Measurements from ENCODE around the gene RFC2. TPM values are rescaled to one million over a fixed set of nuclear protein-coding genes. Genes with fewer than 3 reads are reported as not detected.

The RFC2 gene
- total RNA-seq, 2 donors from 2014 or later: 6.0 to 8.5 TPM

DNA sequence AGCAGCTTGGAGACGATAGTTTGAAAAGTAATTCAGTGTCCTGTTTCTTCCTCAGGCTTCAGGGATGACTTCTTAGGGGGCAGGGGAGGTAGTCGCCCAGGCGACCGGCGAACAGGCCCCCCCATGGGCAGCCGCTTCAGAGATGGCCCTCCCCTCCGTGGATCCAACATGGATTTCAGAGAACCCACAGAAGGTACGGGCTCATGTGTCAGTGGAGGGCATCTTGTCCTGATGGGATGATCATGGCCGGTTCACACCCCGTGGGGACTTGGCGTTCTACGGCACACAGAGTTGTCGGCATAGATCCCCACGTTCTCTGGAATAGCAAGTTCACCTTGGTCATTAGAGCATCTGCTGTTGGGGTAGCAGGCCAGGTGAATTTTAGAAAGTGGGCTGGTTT, 59.5 kb downstream of the RFC2 start:
- H3K27me3 ChIP-seq: no peaks in the 10 kb centered on the region
- no peaks in the 10 kb centered on the region for H3K4me1 ChIP-seq
- peaks cover 60% of the 10 kb centered on the region for H3K36me3 ChIP-seq
- no peak overlapping the region for H3K27ac ChIP-seq
- no peak for DNase-seq (ENCODE audit: low spot score)
- H3K4me3 ChIP-seq: no peak overlapping the region
- TF ChIP-seq, protein P1, sequence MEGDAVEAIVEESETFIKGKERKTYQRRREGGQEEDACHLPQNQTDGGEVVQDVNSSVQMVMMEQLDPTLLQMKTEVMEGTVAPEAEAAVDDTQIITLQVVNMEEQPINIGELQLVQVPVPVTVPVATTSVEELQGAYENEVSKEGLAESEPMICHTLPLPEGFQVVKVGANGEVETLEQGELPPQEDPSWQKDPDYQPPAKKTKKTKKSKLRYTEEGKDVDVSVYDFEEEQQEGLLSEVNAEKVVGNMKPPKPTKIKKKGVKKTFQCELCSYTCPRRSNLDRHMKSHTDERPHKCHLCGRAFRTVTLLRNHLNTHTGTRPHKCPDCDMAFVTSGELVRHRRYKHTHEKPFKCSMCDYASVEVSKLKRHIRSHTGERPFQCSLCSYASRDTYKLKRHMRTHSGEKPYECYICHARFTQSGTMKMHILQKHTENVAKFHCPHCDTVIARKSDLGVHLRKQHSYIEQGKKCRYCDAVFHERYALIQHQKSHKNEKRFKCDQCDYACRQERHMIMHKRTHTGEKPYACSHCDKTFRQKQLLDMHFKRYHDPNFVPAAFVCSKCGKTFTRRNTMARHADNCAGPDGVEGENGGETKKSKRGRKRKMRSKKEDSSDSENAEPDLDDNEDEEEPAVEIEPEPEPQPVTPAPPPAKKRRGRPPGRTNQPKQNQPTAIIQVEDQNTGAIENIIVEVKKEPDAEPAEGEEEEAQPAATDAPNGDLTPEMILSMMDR (IDR thresholded peaks at IDR 0.05): no peak
- H3K9me3 ChIP-seq: no peaks in the 10 kb centered on the region

DNA sequence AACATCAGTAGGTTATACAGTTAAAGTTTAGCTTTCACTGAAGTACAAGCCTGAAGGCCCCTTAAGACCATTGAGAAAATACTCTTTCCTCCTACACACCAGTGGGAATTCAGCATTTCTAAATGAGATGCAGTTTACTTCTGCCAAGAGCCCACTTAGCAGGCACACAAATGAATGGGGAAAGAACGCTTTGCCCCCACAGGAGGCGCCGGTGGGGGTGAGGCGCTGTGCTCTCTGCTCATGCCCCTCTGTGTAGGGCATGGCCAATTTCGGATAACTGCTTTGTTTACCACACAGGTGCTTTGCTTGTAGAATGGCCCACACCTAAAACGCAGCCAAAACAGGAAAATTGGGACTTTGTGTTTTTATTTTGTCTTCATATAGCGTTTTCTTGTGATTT, 60.3 kb downstream of the RFC2 start:
- no peak for DNase-seq (ENCODE audit: low spot score)
- Histone ChIP-seq H3K4me3 (no peak overlapping the region), H3K36me3 (peaks cover 68% of the 10 kb centered on the region), H3K4me1 (peaks cover 0 to 2% of the 10 kb centered on the region in 2 donors), H3K27ac (no peak overlapping the region), H3K9me3 (no peaks in the 10 kb centered on the region), H3K27me3 (no peaks in the 10 kb centered on the region)
- TF ChIP-seq, protein P1 (IDR thresholded peaks at IDR 0.05): no peak

DNA sequence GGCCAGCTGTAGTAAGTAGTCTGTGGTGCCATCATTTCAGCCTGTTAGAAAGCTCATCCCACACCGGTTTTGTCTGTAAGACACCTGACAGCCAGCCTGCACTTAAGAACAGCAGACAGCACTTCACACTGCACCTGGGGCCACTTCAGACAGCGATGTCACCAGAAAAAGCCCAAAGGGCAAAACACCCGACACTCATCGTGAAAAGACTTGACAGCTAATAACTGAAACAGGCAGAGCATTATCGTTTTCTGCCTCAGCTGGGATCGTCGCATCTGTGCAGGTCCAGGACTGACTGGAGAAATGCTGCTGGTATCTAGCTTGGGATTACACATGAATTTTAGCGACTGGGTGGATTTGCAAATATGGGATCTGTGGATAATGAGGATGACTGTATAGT, 61.1 kb downstream of the RFC2 start:
- Histone ChIP-seq H3K4me1 (peaks cover 0 to 11% of the 10 kb centered on the region in 2 donors), H3K36me3 (peaks cover 76% of the 10 kb centered on the region), H3K9me3 (no peaks in the 10 kb centered on the region), H3K27me3 (no peaks in the 10 kb centered on the region), H3K27ac (no peak overlapping the region), H3K4me3 (no peak overlapping the region)
- DNase-seq (ENCODE audit: low spot score): no peak
- TF ChIP-seq, protein P1 (IDR thresholded peaks at IDR 0.05): no peak

DNA sequence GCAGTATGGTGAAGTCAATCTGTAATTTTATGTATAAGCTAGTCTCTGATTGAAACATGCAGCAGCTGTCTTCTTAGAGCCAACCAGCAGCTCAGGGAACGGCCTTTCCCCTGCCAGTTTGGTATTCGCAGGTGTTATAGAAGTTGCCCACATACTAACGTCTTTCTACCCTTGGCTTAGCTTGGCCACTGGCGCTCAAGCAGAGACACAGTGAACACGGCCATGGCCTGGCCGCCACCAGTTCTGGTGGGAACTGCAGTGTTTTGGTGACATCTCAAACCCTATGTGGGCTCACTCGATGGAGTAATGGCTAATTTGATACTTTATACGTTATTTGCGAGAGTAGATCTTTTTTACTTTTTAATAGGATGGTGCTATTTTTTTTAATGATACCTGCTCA, 63.0 kb downstream of the RFC2 start:
- H3K27me3 ChIP-seq: no peaks in the 10 kb centered on the region
- DNase-seq (ENCODE audit: low spot score): no peak
- no peaks in the 10 kb centered on the region for H3K9me3 ChIP-seq
- H3K4me1 ChIP-seq: peaks cover 0 to 29% of the 10 kb centered on the region in 2 donors
- no peak overlapping the region for H3K27ac ChIP-seq
- H3K4me3 ChIP-seq: no peak overlapping the region
- TF ChIP-seq, protein P1 (IDR thresholded peaks at IDR 0.05): no peak
- peaks cover 84% of the 10 kb centered on the region for H3K36me3 ChIP-seq

DNA sequence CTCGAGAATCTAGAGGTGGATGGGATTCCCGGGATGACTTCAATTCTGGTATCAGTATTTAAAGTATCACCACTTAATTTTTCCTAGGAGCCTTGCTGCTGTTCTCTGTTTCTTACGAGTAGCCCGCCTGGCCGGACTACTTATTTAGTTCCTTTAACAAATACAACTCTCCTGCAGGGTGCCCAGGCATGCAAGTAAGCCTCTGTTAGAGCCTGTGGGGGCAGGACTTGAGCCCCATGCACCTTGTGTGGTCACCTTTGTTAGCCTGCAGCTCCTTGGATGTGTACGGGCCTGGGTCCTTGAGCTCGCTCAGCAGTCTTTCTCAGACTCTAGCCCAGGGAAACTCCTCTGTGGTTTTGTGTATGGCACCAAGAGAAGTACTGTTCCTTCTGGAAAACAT, 63.9 kb downstream of the RFC2 start:
- no peaks in the 10 kb centered on the region for H3K27me3 ChIP-seq
- TF ChIP-seq, protein P1 (IDR thresholded peaks at IDR 0.05): no peak
- peaks cover 76% of the 10 kb centered on the region for H3K36me3 ChIP-seq
- no peaks in the 10 kb centered on the region for H3K9me3 ChIP-seq
- H3K4me3 ChIP-seq: no peak overlapping the region
- no peak overlapping the region for H3K27ac ChIP-seq
- peaks cover 0 to 39% of the 10 kb centered on the region in 2 donors for H3K4me1 ChIP-seq
- DNase-seq (ENCODE audit: low spot score): no peak

DNA sequence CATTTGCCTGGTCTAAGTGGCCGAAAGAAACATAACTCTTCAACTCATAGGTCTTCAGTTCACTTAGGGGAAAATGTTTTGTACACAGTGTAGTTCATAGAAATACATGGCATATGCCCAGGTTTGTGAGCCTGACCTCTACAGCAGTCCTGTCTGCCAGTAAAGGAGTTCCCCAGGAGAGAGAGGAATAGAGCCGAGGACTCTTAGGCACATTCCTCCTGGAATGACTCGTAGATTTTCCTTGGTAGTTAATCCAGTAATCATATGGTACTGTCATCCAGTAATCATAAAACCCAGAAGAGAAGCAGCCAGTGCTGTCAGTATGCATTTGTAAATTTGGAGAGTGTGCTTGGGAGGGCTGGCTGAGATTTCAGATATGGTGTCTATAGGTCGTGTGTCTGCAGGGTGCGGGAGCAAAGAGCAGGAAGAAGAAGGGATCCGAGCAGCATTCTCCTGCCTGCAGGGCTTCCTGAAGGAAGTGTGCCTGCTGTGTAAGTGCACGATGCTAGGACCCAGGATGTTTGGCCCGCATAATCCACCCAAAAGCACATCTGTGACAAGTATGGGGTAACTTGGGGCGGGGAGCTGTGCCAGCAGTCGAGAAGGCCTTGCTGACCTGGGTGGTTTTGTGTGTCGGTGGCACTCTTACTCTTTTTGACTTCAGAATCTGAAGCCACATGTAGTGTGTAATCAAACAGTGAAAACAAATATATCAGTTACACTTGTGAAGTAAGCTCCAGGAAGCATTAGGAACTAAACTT, 66.1 kb downstream of the RFC2 start:
- peaks cover 0 to 61% of the 10 kb centered on the region in 2 donors for H3K4me1 ChIP-seq
- DNase-seq (ENCODE audit: low spot score): no peak
- no peak overlapping the region for H3K4me3 ChIP-seq
- TF ChIP-seq, protein P1 (IDR thresholded peaks at IDR 0.05): no peak
- H3K27ac ChIP-seq: peak overlapping the region; percentile 5 to 21
- peaks cover 57% of the 10 kb centered on the region for H3K36me3 ChIP-seq
- H3K9me3 ChIP-seq: no peaks in the 10 kb centered on the region
- no peaks in the 10 kb centered on the region for H3K27me3 ChIP-seq
